MM.1S (cell line): Measurements from ENCODE around the gene TPRG1.
A peak's percentile ranks its signal among the peaks of the same experiment; 100 is the strongest.

Experiments
- DNase-seq: peaks from one replicate; pipeline ENCODE4 v3.0.0-alpha.2; 2015
- H2AFZ ChIP-seq: fragments of 300-600 bp; sonication (generic); 2 replicates; pipeline ENCODE4 v1.6.0; 2016; ENCODE audit warnings: antibody characterized with exemption, low read length
- H3F3A ChIP-seq: fragments of 300-600 bp; sonication (generic); 2 replicates; pipeline ENCODE4 v1.6.1; 2016; ENCODE audit warnings: mild to moderate bottlenecking, antibody characterized with exemption, low read length, moderate library complexity, mixed read lengths; ENCODE audit not compliant: insufficient read depth
- H3K27ac ChIP-seq: fragments of 300-600 bp; sonication (generic); 2 replicates; pipeline ENCODE4 v1.5.1; 2016; ENCODE audit warnings: mild to moderate bottlenecking, low read length
- H3K27me3 ChIP-seq: fragments of 300-600 bp; sonication (generic); replicated peaks from 2 replicates; pipeline ENCODE4 v1.6.0; 2016; ENCODE audit warnings: low read length; ENCODE audit not compliant: insufficient read depth
- H3K36me3 ChIP-seq: fragments of 300-600 bp; sonication (generic); replicated peaks from 2 replicates; pipeline ENCODE4 v1.6.1; 2016; ENCODE audit warnings: mild to moderate bottlenecking, low read length, mixed read lengths; ENCODE audit not compliant: insufficient read depth
- H3K4me1 ChIP-seq: fragments of 300-600 bp; sonication (generic); 2 replicates; pipeline ENCODE4 v1.6.1; 2016; ENCODE audit warnings: low read length, mixed read lengths
- H3K4me2 ChIP-seq: fragments of 300-600 bp; sonication (generic); 2 replicates; pipeline ENCODE4 v1.6.0; 2016; ENCODE audit warnings: low read depth, low read length
- H3K4me3 ChIP-seq: fragments of 300-600 bp; sonication (generic); 2 replicates; pipeline ENCODE4 v1.5.1; 2016; ENCODE audit warnings: low read length, mixed read lengths
- H3K79me2 ChIP-seq: fragments of 300-600 bp; sonication (generic); 2 replicates; pipeline ENCODE4 v1.6.1; 2016; ENCODE audit warnings: mixed run types, low read length, mixed read lengths
- H3K9ac ChIP-seq: fragments of 300-600 bp; sonication (generic); 2 replicates; pipeline ENCODE4 v1.6.1; 2016; ENCODE audit warnings: low read length, mixed read lengths
- H3K9me2 ChIP-seq: fragments of 300-600 bp; sonication (generic); replicated peaks from 2 replicates; pipeline ENCODE4 v1.6.1; 2016; ENCODE audit warnings: mild to moderate bottlenecking, low read length, mixed read lengths; ENCODE audit not compliant: insufficient read depth
- H3K9me3 ChIP-seq: fragments of 300-600 bp; sonication (generic); replicated peaks from 2 replicates; pipeline ENCODE4 v1.6.1; 2016; ENCODE audit warnings: mild to moderate bottlenecking, low read length, mixed read lengths; ENCODE audit not compliant: insufficient read depth
- H4K20me1 ChIP-seq: fragments of 300-600 bp; sonication (generic); 2 replicates; pipeline ENCODE4 v1.6.1; 2016; ENCODE audit warnings: mild to moderate bottlenecking, low read length, moderate library complexity, mixed read lengths; ENCODE audit not compliant: insufficient read depth
- CTCF ChIP-seq: fragments of 300-600 bp; sonication (generic); IDR thresholded peaks from 2 replicates; pipeline ENCODE4 v1.5.1; 2016; ENCODE audit warnings: antibody characterized with exemption, low read length, mixed read lengths
- EZH2 ChIP-seq: fragments of 300-600 bp; sonication (generic); optimal IDR thresholded peaks from 2 replicates; pipeline ENCODE3; 2017; ENCODE audit warnings: low read depth, mild to moderate bottlenecking, antibody characterized with exemption, low read length, mixed read lengths
- EZH2phosphoT487 ChIP-seq: fragments of 300-600 bp; sonication (generic); IDR thresholded peaks from 2 replicates; pipeline ENCODE4 v1.6.1; 2018; ENCODE audit warnings: antibody characterized with exemption, low read length

The TPRG1 gene

GRCh38 chr3:189269365-189269764 is 97.6 kb downstream of the TPRG1 start:
- Histone ChIP-seq H4K20me1 (no peaks in the 10 kb centered on the region), H3K4me3 (no peak overlapping the region), H3K27ac (no peak overlapping the region), H3K4me1 (no peaks in the 10 kb centered on the region), H3K9ac (no peak overlapping the region), H3K9me2 (no peaks in the 10 kb centered on the region), H3F3A (no peaks in the 10 kb centered on the region), H3K36me3 (no peaks in the 10 kb centered on the region), H3K4me2 (no peak overlapping the region), H2AFZ (no peak overlapping the region), H3K79me2 (no peaks in the 10 kb centered on the region), H3K27me3 (no peaks in the 10 kb centered on the region), H3K9me3 (no peaks in the 10 kb centered on the region)
- no peak for TF ChIP-seq CTCF
- TF ChIP-seq EZH2: no peak
- no peak for TF ChIP-seq EZH2phosphoT487
- DNase-seq: no peak

- H3K4me2 ChIP-seq: no peak overlapping the region
- no peaks in the 10 kb centered on the region for H3K9me3 ChIP-seq
- H3K36me3 ChIP-seq: no peaks in the 10 kb centered on the region
- H3K4me3 ChIP-seq: no peak overlapping the region
- no peak overlapping the region for H3K27ac ChIP-seq
- no peak overlapping the region for H2AFZ ChIP-seq
- H3K27me3 ChIP-seq: no peaks in the 10 kb centered on the region
- H4K20me1 ChIP-seq: no peaks in the 10 kb centered on the region
- no peaks in the 10 kb centered on the region for H3K9me2 ChIP-seq
- TF ChIP-seq CTCF (peak; percentile 82), EZH2phosphoT487 (no peak)
- H3K9ac ChIP-seq: no peak overlapping the region
- no peaks in the 10 kb centered on the region for H3K4me1 ChIP-seq
- no peaks in the 10 kb centered on the region for H3F3A ChIP-seq
- H3K79me2 ChIP-seq: no peaks in the 10 kb centered on the region
- peak; percentile 75 for DNase-seq
Observed at GRCh38 chr3:189270248-189270832, 98.6 kb downstream of the TPRG1 start.

GRCh38 chr3:189272500-189273119 is 100.8 kb downstream of the TPRG1 start:
- Histone ChIP-seq H3K4me1 (no peaks in the 10 kb centered on the region), H3K79me2 (no peaks in the 10 kb centered on the region)

More at GRCh38 chr3:189272500-189273119, 100.8 kb downstream of the TPRG1 start:
- no peaks in the 10 kb centered on the region for H4K20me1 ChIP-seq
- no peak overlapping the region for H3K9ac ChIP-seq
- peak; percentile 50 for TF ChIP-seq CTCF
- no peak for TF ChIP-seq EZH2phosphoT487
- no peak for TF ChIP-seq EZH2
- no peaks in the 10 kb centered on the region for H3K9me3 ChIP-seq
- DNase-seq: no peak
- no peaks in the 10 kb centered on the region for H3K36me3 ChIP-seq
- no peak overlapping the region for H3K4me3 ChIP-seq
- H3K9me2 ChIP-seq: no peaks in the 10 kb centered on the region
- no peaks in the 10 kb centered on the region for H3F3A ChIP-seq
- no peak overlapping the region for H2AFZ ChIP-seq
- no peak overlapping the region for H3K4me2 ChIP-seq
- no peak overlapping the region for H3K27ac ChIP-seq
- H3K27me3 ChIP-seq: no peaks in the 10 kb centered on the region
